OCI-LY7 (cell line): ENCODE results near the gene WWOX. TPM values are rescaled to one million over a fixed set of nuclear protein-coding genes. Genes with fewer than 3 reads are reported as not detected.

Experiments used
- BruUV-seq: library from RNA; stranded (reverse); fragments of 400-500 nt; replicated peaks from 2 replicates; lab custom pipeline; 2021; lab: Mats Ljungman, UMichigan
- CTCF ChIA-PET: fragments of 300-600 bp; sonication (Branson Sonifier 250); formaldehyde crosslinking; loops from one replicate; lab custom pipeline; 2022; ENCODE audit warnings: antibody characterized with exemption; ENCODE audit not compliant: unreplicated experiment; lab: Charles Lee
- POLR2A ChIA-PET: fragments of 300-600 bp; sonication (Branson Sonifier 250); formaldehyde crosslinking; loops from one replicate; lab custom pipeline; 2022; ENCODE audit warnings: antibody characterized with exemption; lab: Charles Lee
- DNase-seq: peaks from one replicate; pipeline ENCODE4 v3.0.0-alpha.2; 2015; ENCODE audit warnings: low spot score
- H2AFZ ChIP-seq: fragments of 200-600 bp; sonication (generic), shearing (Covaris generic); 2 replicates; pipeline ENCODE4 v1.6.1; 2014; ENCODE audit warnings: mild to moderate bottlenecking, antibody characterized with exemption, low read length, moderate library complexity
- H3K27ac ChIP-seq: fragments of 200-600 bp; sonication (generic); 2 replicates; pipeline ENCODE4 v1.5.1; 2014; ENCODE audit warnings: mixed run types, low read depth, mild to moderate bottlenecking, moderate library complexity, low read length, inconsistent platforms; ENCODE audit not compliant: poor library complexity, severe bottlenecking
- H3K36me3 ChIP-seq: fragments of 200-600 bp; sonication (generic); 2 replicates; pipeline ENCODE4 v1.6.1; 2014; ENCODE audit warnings: mild to moderate bottlenecking, antibody characterized with exemption, low read length, moderate library complexity, mixed read lengths; ENCODE audit not compliant: insufficient read depth
- H3K4me1 ChIP-seq: fragments of 200-600 bp; sonication (generic); 2 replicates; pipeline ENCODE4 v1.5.1; 2014; ENCODE audit warnings: mild to moderate bottlenecking, low read length; ENCODE audit not compliant: insufficient read depth, poor library complexity, severe bottlenecking
- H3K4me2 ChIP-seq: fragments of 200-600 bp; sonication (generic); 2 replicates; pipeline ENCODE4 v1.6.1; 2014; ENCODE audit warnings: mild to moderate bottlenecking, low read length
- H3K4me3 ChIP-seq: fragments of 200-600 bp; sonication (generic); 2 replicates; pipeline ENCODE4 v1.5.1; 2014; ENCODE audit warnings: mild to moderate bottlenecking, low read depth, low read length; ENCODE audit not compliant: poor library complexity, severe bottlenecking
- H3K79me2 ChIP-seq: fragments of 200-600 bp; sonication (generic); 2 replicates; pipeline ENCODE4 v1.6.1; 2016; ENCODE audit warnings: low read depth, mild to moderate bottlenecking, low read length, moderate library complexity, mixed read lengths; ENCODE audit not compliant: insufficient read depth
- H3K9me2 ChIP-seq: fragments of 200-600 bp; sonication (generic); 2 replicates; pipeline ENCODE4 v1.6.1; 2016; ENCODE audit warnings: mild to moderate bottlenecking, low read length, mixed read lengths; ENCODE audit not compliant: insufficient read depth
- H3K9me3 ChIP-seq: fragments of 200-600 bp; sonication (generic); 2 replicates; pipeline ENCODE4 v1.6.1; 2014; ENCODE audit warnings: mild to moderate bottlenecking, mixed run types, low read length, mixed read lengths
- H4K20me1 ChIP-seq: fragments of 200-600 bp; sonication (generic); 2 replicates; pipeline ENCODE4 v1.6.1; 2014; ENCODE audit warnings: mild to moderate bottlenecking, antibody characterized with exemption, low read length, moderate library complexity, mixed read lengths; ENCODE audit not compliant: insufficient read depth
- EZH2phosphoT487 ChIP-seq: fragments of 200-600 bp; sonication (generic); IDR thresholded peaks from 2 replicates; pipeline ENCODE4 v1.6.1; 2018; ENCODE audit warnings: low read depth, borderline replicate concordance, mild to moderate bottlenecking, mixed run types, antibody characterized with exemption, low read length, moderate library complexity, mixed read lengths
- intact Hi-C: fragments of 100-400 bp; cut with micrococcal nuclease; formaldehyde crosslinking; loops from one replicate; pipeline ENCODE4 v1.10.0; 2022; ENCODE audit not compliant: unreplicated experiment
- total RNA-seq, 2 experiments: library from RNA; depleted of rRNA in 1 of 2; stranded (reverse); fragments of >200 nt in 1 of 2; shearing (Covaris generic) in 1 of 2; gene quantifications; 2 replicates each; pipeline ENCODE4 v1.2.3, GENCODE V29; 2014 to 2022
- TF ChIP-seq, protein P1 (sequence below): fragments of 200-600 bp; sonication (generic); conservative IDR thresholded peaks from 2 replicates; pipeline ENCODE4 v1.5.1; 2014; ENCODE audit warnings: mild to moderate bottlenecking, antibody characterized with exemption, low read length, moderate library complexity, mixed read lengths

The WWOX gene
- total RNA-seq, 2 experiments from 2014 or later, result 40.2 to 47.6 TPM

DNA sequence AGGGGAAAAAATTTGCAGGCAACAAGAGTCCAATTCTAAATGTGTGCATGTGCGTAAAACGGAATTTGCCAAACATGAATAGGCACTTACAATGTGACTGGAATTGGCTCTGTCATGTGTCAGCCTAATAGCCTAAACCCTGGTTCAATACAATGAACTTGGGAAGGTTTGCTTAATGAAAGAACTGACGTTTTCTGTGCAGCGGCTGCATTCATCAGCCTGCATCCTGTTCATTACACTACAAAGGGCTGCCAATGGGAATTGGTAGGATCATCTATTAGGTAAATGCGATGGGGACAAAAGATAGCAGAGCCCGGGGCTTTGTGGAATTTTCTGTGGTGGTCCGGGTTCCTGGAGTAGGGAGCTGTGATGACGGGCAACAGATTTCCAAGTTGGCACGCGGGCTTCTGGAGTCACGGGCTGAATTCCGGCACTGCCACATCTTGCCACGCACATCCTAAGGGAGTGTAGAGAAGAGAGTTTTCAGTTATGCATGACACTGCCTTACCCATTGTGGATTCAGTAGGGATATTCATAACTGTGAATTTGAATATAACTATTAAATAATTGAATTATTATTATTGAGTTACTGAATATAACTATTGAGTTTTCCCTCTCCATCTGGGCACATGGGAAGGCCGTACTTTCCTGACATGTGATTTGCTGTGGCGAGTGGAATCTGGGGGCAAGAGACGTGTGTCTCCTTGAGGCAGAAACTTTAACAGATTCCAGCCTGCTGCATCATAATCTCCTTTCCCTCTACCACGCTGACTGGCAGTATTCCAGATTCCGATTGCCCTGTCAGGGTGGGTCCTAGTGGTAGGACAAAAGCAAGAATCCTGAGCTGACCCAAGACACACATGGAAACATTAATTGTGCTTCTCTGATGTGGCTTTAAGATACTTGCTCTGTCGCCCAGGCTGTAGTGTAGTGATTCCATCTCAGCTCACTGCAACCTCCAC is 565.6 kb downstream of the WWOX start:
- no peaks in the 10 kb centered on the region for H4K20me1 ChIP-seq
- ChIA-PET CTCF (no interaction called here), POLR2A (no interaction called here)
- no peak overlapping the region for H3K27ac ChIP-seq
- no TSS peak for BruUV-seq
- no peaks in the 10 kb centered on the region for H3K9me3 ChIP-seq
- TF ChIP-seq, protein P1, sequence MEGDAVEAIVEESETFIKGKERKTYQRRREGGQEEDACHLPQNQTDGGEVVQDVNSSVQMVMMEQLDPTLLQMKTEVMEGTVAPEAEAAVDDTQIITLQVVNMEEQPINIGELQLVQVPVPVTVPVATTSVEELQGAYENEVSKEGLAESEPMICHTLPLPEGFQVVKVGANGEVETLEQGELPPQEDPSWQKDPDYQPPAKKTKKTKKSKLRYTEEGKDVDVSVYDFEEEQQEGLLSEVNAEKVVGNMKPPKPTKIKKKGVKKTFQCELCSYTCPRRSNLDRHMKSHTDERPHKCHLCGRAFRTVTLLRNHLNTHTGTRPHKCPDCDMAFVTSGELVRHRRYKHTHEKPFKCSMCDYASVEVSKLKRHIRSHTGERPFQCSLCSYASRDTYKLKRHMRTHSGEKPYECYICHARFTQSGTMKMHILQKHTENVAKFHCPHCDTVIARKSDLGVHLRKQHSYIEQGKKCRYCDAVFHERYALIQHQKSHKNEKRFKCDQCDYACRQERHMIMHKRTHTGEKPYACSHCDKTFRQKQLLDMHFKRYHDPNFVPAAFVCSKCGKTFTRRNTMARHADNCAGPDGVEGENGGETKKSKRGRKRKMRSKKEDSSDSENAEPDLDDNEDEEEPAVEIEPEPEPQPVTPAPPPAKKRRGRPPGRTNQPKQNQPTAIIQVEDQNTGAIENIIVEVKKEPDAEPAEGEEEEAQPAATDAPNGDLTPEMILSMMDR, result no peak
- no peak for TF ChIP-seq EZH2phosphoT487
- H3K36me3 ChIP-seq, result no peaks in the 10 kb centered on the region
- no peaks in the 10 kb centered on the region for H3K4me1 ChIP-seq
- H3K9me2 ChIP-seq, result no peaks in the 10 kb centered on the region
- H3K79me2 ChIP-seq, result no peaks in the 10 kb centered on the region
- H3K4me2 ChIP-seq, result no peak overlapping the region
- no peak overlapping the region for H3K4me3 ChIP-seq
- intact Hi-C loops, result no loop called here
- DNase-seq, result no peak
- no peak overlapping the region for H2AFZ ChIP-seq

DNA sequence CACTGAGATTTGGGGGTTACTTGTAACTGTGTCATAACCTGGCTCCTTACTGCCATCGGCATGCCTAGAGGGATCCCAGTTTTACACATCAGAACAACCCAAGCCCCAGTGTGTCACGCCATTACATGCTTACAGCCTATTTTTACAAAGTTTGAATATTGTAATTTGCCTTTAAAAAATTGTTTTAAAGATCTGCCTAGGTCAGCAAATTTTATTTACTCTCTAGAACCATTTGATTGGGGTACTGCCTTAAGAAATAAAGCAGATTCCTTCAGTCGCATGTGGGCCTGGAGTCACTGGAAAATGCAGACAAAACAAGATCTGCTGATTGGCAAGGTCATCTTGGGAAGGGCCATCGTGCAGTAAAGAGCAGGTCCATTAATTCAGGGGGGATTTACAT is 566.9 kb downstream of the WWOX start:
- TF ChIP-seq, protein P1, result no peak
- no peak for TF ChIP-seq EZH2phosphoT487
- ChIA-PET POLR2A (no interaction called here), CTCF (no interaction called here)
- H3K79me2 ChIP-seq, result no peaks in the 10 kb centered on the region
- H3K36me3 ChIP-seq, result no peaks in the 10 kb centered on the region
- intact Hi-C loops, result no loop called here
- H4K20me1 ChIP-seq, result no peaks in the 10 kb centered on the region
- H3K4me3 ChIP-seq, result no peak overlapping the region
- H2AFZ ChIP-seq, result no peak overlapping the region
- H3K4me1 ChIP-seq, result no peaks in the 10 kb centered on the region
- H3K27ac ChIP-seq, result no peak overlapping the region
- no peaks in the 10 kb centered on the region for H3K9me3 ChIP-seq
- no TSS peak for BruUV-seq
- no peak for DNase-seq
- no peak overlapping the region for H3K4me2 ChIP-seq
- no peaks in the 10 kb centered on the region for H3K9me2 ChIP-seq

DNA sequence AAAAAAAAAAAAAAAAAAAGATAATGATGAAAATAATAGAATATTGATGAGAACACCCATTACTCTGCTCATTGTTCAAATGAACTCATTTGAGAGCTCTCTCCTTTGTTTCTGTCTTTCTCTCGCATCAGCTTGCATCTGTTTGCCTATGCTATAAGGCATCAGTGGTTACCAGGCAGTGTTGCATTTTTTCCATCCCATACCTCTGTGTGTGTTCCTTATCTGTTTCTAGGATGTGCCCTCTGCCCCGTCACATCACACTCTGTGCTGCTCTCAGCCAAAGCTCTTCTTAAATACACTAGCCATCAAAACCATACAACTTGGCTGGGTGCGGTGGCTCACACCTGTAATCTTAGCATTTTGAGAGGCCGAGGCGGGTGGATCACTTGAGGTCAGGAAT is 568.2 kb downstream of the WWOX start:
- intact Hi-C loops, result no loop called here
- no peak overlapping the region for H3K4me3 ChIP-seq
- DNase-seq, result no peak
- H3K4me2 ChIP-seq, result no peak overlapping the region
- H3K79me2 ChIP-seq, result no peaks in the 10 kb centered on the region
- no peak overlapping the region for H3K27ac ChIP-seq
- BruUV-seq, result no TSS peak
- no peaks in the 10 kb centered on the region for H3K4me1 ChIP-seq
- POLR2A ChIA-PET, result interaction anchor here (0.7 kb wide), 1 partner anchor 31 kb away, joined by 4 read pairs; no protein-coding TSS in a partner anchor
- no peak overlapping the region for H2AFZ ChIP-seq
- no peaks in the 10 kb centered on the region for H3K9me2 ChIP-seq
- H4K20me1 ChIP-seq, result no peaks in the 10 kb centered on the region
- H3K9me3 ChIP-seq, result no peaks in the 10 kb centered on the region
- CTCF ChIA-PET, result no interaction called here
- TF ChIP-seq, protein P1, result no peak
- TF ChIP-seq EZH2phosphoT487, result no peak
- no peaks in the 10 kb centered on the region for H3K36me3 ChIP-seq
